Right atrium auricular region (tissue), 2 donors: ENCODE results near the gene ITGA1. TPM values are rescaled to one million over a fixed set of nuclear protein-coding genes. Genes with fewer than 3 reads are reported as not detected.

ENCODE experiments used
- DNase-seq: peaks from one replicate; pipeline ENCODE4 v3.0.0-alpha.2; 2019; ENCODE audit warnings: low spot score
- H3K27ac ChIP-seq, 2 donors: fragments of 200-600 bp; sonication (generic); 1 replicate in 1 of 2; 2 replicates in 1 of 2; pipeline ENCODE4 v1.5.1; 2016 to 2019
- H3K27me3 ChIP-seq, 2 donors: fragments of 200-600 bp; sonication (generic); one replicate each; pipeline versions ENCODE4 v1.5.1 to v1.6.0; 2017 to 2019
- H3K36me3 ChIP-seq: fragments of 200-600 bp; sonication (generic); one replicate; pipeline ENCODE4 v1.5.1; 2016
- H3K4me1 ChIP-seq, 2 donors: fragments of 200-600 bp; sonication (generic); one replicate each; pipeline versions ENCODE4 v1.5.1 to v1.6.0; 2017 to 2019
- H3K4me3 ChIP-seq, 2 donors: fragments of 200-600 bp; sonication (generic); 1 replicate in 1 of 2; 2 replicates in 1 of 2; pipeline ENCODE4 v1.5.1; 2017 to 2019; ENCODE audit warnings: mild to moderate bottlenecking in 1 of 2, moderate library complexity in 1 of 2
- H3K9me3 ChIP-seq, 2 donors: fragments of 200-600 bp; sonication (generic); one replicate each; pipeline ENCODE4 v1.5.1; 2019
- total RNA-seq, 2 donors: library from RNA; depleted of rRNA; stranded (reverse); fragments of >200 nt; gene quantifications; one replicate each; pipeline ENCODE4 v1.1.0, GENCODE V29; 2016
- TF ChIP-seq, protein P1 (sequence below), 2 donors: fragments of 200-600 bp; sonication (generic); IDR thresholded peaks; one replicate each; pipeline ENCODE4 v1.5.1; 2019; ENCODE audit warnings: antibody characterized with exemption in 2 of 2

The ITGA1 gene
- total RNA-seq, 2 donors from 2014 or later, result 13.2 to 26.8 TPM

DNA sequence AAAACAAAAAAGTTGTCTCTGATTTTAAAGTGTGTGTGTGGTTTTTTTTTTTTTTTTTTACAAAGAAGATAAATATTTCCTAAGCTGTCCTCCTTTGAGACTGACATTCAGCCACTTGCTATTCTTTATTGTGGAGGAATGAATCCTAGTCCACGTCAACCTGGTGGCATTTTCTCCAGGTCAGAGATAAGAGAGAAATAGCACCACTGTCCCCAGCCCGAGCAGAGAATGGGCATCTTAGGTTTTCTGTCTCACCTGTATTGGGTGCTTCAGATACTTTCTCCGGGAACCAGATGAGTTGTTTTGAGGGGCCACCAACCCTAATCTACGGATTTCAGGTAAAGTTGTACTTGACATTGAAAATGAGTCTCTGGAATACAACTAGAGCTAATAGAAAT lies 202.8 kb downstream of the ITGA1 start:
- no peak overlapping the region for H3K4me3 ChIP-seq
- TF ChIP-seq, protein P1, sequence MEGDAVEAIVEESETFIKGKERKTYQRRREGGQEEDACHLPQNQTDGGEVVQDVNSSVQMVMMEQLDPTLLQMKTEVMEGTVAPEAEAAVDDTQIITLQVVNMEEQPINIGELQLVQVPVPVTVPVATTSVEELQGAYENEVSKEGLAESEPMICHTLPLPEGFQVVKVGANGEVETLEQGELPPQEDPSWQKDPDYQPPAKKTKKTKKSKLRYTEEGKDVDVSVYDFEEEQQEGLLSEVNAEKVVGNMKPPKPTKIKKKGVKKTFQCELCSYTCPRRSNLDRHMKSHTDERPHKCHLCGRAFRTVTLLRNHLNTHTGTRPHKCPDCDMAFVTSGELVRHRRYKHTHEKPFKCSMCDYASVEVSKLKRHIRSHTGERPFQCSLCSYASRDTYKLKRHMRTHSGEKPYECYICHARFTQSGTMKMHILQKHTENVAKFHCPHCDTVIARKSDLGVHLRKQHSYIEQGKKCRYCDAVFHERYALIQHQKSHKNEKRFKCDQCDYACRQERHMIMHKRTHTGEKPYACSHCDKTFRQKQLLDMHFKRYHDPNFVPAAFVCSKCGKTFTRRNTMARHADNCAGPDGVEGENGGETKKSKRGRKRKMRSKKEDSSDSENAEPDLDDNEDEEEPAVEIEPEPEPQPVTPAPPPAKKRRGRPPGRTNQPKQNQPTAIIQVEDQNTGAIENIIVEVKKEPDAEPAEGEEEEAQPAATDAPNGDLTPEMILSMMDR (IDR thresholded peaks at IDR 0.05), result no peak
- no peaks in the 10 kb centered on the region for H3K27me3 ChIP-seq
- H3K27ac ChIP-seq, result no peak overlapping the region
- DNase-seq, result no peak
- no peaks in the 10 kb centered on the region for H3K36me3 ChIP-seq
- peaks cover 2 to 10% of the 10 kb centered on the region in 2 donors for H3K4me1 ChIP-seq
- no peaks in the 10 kb centered on the region for H3K9me3 ChIP-seq

- no peak overlapping the region for H3K4me3 ChIP-seq
- DNase-seq, result no peak
- H3K27ac ChIP-seq, result no peak overlapping the region
- TF ChIP-seq, protein P1 (IDR thresholded peaks at IDR 0.05), result no peak
- H3K9me3 ChIP-seq, result no peaks in the 10 kb centered on the region
- H3K36me3 ChIP-seq, result no peaks in the 10 kb centered on the region
- H3K27me3 ChIP-seq, result no peaks in the 10 kb centered on the region
- peaks cover 2 to 10% of the 10 kb centered on the region in 2 donors for H3K4me1 ChIP-seq
These were observed 205.7 kb downstream of the ITGA1 start for GRCh38 chr5:52993367-52993766.

DNA sequence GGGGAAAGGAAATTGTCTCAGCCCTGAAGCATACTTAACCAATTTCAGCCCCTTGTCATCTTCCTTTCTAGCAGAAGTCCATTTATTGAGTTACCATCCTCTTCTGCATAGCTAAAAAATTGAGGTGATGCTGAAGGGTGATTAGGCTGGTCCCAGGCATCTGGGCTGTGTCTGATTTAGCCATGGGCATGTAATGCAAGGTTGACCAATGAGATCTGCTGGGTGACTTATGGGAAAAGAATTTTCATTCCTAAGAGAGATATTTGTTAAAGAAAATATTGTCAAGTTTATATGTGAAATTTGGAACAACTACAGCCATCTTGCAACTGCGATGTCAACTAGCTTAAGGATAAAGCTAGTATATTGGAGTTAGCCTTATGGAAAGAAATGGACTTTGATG lies 206.6 kb downstream of the ITGA1 start:
- TF ChIP-seq, protein P1 (IDR thresholded peaks at IDR 0.05), result no peak
- H3K27ac ChIP-seq, result no peak overlapping the region
- DNase-seq, result no peak
- no peak overlapping the region for H3K4me3 ChIP-seq
- peaks cover 0 to 6% of the 10 kb centered on the region in 2 donors for H3K4me1 ChIP-seq
- no peaks in the 10 kb centered on the region for H3K9me3 ChIP-seq
- no peaks in the 10 kb centered on the region for H3K27me3 ChIP-seq
- H3K36me3 ChIP-seq, result no peaks in the 10 kb centered on the region

- DNase-seq, result no peak
- Histone ChIP-seq H3K4me1 (peaks cover 0 to 2% of the 10 kb centered on the region in 2 donors), H3K27ac (no peak overlapping the region), H3K36me3 (no peaks in the 10 kb centered on the region), H3K9me3 (no peaks in the 10 kb centered on the region), H3K27me3 (no peaks in the 10 kb centered on the region), H3K4me3 (no peak overlapping the region)
- TF ChIP-seq, protein P1 (IDR thresholded peaks at IDR 0.05), result no peak
These were observed 207.4 kb downstream of the ITGA1 start for GRCh38 chr5:52995095-52995494.

GRCh38 chr5:52995914-52996313 lies 208.2 kb downstream of the ITGA1 start:
- H3K9me3 ChIP-seq, result no peaks in the 10 kb centered on the region
- no peak for DNase-seq
- no peak overlapping the region for H3K4me3 ChIP-seq
- H3K36me3 ChIP-seq, result no peaks in the 10 kb centered on the region
- no peaks in the 10 kb centered on the region for H3K4me1 ChIP-seq
- no peaks in the 10 kb centered on the region for H3K27me3 ChIP-seq
- H3K27ac ChIP-seq, result no peak overlapping the region
- TF ChIP-seq, protein P1 (IDR thresholded peaks at IDR 0.05), result no peak

DNA sequence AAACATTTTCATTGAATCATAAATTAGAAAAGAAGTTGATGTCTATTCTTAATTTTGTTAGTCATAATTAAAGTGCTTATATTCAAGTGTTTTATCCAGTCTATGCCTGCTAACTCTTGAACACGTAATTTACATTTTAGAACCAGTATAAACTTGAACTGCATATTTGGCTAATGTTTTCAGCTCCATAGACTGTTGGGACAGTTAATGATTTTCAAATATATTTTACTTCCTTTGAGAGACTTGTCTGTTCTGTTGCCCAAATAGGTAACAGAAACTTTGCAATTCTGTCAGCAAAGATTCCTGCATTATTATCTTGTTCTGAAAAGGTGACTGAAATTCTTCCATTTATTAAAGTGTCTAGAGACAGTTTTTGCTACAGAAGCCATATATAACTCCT lies 209.3 kb downstream of the ITGA1 start:
- TF ChIP-seq, protein P1 (IDR thresholded peaks at IDR 0.05), result no peak
- no peaks in the 10 kb centered on the region for H3K9me3 ChIP-seq
- DNase-seq, result no peak
- H3K27ac ChIP-seq, result no peak overlapping the region
- H3K36me3 ChIP-seq, result no peaks in the 10 kb centered on the region
- H3K27me3 ChIP-seq, result no peaks in the 10 kb centered on the region
- no peaks in the 10 kb centered on the region for H3K4me1 ChIP-seq
- H3K4me3 ChIP-seq, result no peak overlapping the region
